ENCODE results near the gene GSAP. TPM values are rescaled to one million over a fixed set of nuclear protein-coding genes. Genes with fewer than 3 reads are reported as not detected.

Gene GSAP
- total RNA-seq, 3 donors from 2014 or later = 8.0 to 16.7 (median 14.2) TPM

DNA sequence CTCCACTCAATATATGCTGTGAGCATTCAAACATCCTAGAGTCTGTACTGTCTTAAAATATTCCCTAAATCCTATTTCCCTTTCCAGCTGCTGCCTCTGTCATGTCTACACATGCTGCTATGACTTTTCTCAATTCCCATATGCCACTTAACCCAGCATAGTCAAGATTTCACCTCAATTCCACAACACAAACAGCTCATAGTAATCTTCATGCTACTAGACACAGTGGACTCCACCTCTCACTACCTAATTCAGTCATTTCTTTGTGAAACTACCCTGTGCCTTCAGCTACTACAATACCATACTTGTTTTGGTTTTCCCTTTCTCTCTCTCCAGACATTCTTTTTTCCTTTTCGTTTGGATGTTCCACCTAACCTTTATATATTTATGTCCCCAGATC is 45.5 kb downstream of the GSAP start:
- Histone ChIP-seq H3K9me3 (no peaks in the 10 kb centered on the region), H3K36me3 (ENCODE audit: low read depth) (no peaks in the 10 kb centered on the region), H3K4me3 (no peak overlapping the region), H3K4me1 (ENCODE audit: low read depth) (no peaks in the 10 kb centered on the region)
- DNase-seq (no peak), ATAC-seq (no peak)
- no peak for TF ChIP-seq CTCF (IDR thresholded peaks at IDR 0.05)
- intact Hi-C loops (cut with DNase I, micrococcal nuclease) = no loop called here

DNA sequence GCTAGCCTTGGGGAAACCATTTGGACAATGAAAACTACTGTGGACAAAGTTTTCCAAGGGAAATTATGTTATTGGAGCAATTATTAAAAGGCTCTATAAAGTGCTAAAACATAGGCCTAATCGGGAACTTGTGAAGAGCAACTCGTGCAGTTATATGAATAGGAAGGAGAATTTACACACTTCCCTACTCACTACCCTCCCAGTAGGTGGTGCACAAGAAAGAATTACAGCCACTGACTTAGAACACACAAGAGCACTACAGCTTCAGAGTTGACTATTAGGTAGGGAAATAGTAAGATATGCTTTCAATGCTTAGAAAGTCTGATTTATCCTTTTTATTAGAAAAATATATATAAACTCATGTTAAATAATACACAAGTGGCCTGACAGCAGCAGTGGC is 47.2 kb downstream of the GSAP start:
- no peak for TF ChIP-seq CTCF (IDR thresholded peaks at IDR 0.05)
- Histone ChIP-seq H3K9me3 (no peaks in the 10 kb centered on the region), H3K36me3 (ENCODE audit: low read depth) (no peaks in the 10 kb centered on the region), H3K4me3 (no peak overlapping the region), H3K4me1 (ENCODE audit: low read depth) (no peaks in the 10 kb centered on the region)
- intact Hi-C loops (cut with DNase I, micrococcal nuclease) = no loop called here
- DNase-seq = no peak
- no peak for ATAC-seq

GRCh38 chr7:77367976-77368375 is 48.2 kb downstream of the GSAP start:
- no peak for TF ChIP-seq CTCF (IDR thresholded peaks at IDR 0.05)
- no peaks in the 10 kb centered on the region for H3K9me3 ChIP-seq
- ATAC-seq = no peak
- intact Hi-C loops (cut with DNase I, micrococcal nuclease) = no loop called here
- no peak for DNase-seq
- no peak overlapping the region for H3K4me3 ChIP-seq
- no peaks in the 10 kb centered on the region for H3K4me1 ChIP-seq (ENCODE audit: low read depth)
- H3K36me3 ChIP-seq (ENCODE audit: low read depth) = no peaks in the 10 kb centered on the region

- no peak for TF ChIP-seq CTCF (IDR thresholded peaks at IDR 0.05)
- ATAC-seq (no peak), DNase-seq (no peak)
- Histone ChIP-seq H3K4me1 (ENCODE audit: low read depth) (no peaks in the 10 kb centered on the region), H3K9me3 (no peaks in the 10 kb centered on the region), H3K4me3 (no peak overlapping the region), H3K36me3 (ENCODE audit: low read depth) (no peaks in the 10 kb centered on the region)
- intact Hi-C loops (cut with DNase I, micrococcal nuclease) = no loop called here
Observed at GRCh38 chr7:77362905-77363304, 53.2 kb downstream of the GSAP start.

DNA sequence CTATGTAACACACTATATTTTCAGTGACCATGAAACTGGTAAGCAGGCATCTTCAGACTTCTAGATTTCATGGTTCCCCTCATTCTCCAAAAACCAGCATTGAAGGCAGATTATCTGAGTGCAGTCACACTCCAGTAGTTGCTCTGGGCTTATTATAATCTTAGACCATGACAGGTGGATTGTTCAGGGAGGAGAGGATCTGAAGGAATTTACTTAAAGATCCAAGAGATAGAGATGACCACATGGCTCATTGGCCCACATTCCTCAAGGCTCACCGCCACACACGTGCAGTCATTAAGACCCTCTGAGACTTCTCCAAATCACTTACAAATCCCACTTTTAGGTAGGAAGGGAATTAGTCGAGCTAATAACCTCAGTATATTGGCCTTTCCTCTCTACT is 55.2 kb downstream of the GSAP start:
- TF ChIP-seq CTCF (IDR thresholded peaks at IDR 0.05) = no peak
- Histone ChIP-seq H3K4me3 (no peak overlapping the region), H3K4me1 (ENCODE audit: low read depth) (no peaks in the 10 kb centered on the region), H3K9me3 (no peaks in the 10 kb centered on the region), H3K36me3 (ENCODE audit: low read depth) (no peaks in the 10 kb centered on the region)
- ATAC-seq = no peak
- intact Hi-C loops (cut with DNase I, micrococcal nuclease) = no loop called here
- DNase-seq = no peak

- DNase-seq (no peak), ATAC-seq (no peak)
- H3K4me3 ChIP-seq = no peak overlapping the region
- TF ChIP-seq CTCF (IDR thresholded peaks at IDR 0.05) = no peak
- no peaks in the 10 kb centered on the region for H3K36me3 ChIP-seq (ENCODE audit: low read depth)
- no peaks in the 10 kb centered on the region for H3K4me1 ChIP-seq (ENCODE audit: low read depth)
- H3K9me3 ChIP-seq = no peaks in the 10 kb centered on the region
- intact Hi-C loops (cut with DNase I, micrococcal nuclease) = no loop called here
Observed at GRCh38 chr7:77360104-77360503, 56.0 kb downstream of the GSAP start.
